Upper lobe of left lung (tissue), 6 donors: ENCODE measurements around the gene TBR1. TPM values are rescaled to one million over a fixed set of nuclear protein-coding genes. Genes with fewer than 3 reads are reported as not detected.

Experiments used
- ATAC-seq, 2 donors: fragments of 200-7000 bp; cut with Tn5 transposase; one replicate each; pipeline ENCODE4 v1.9.1; 2022; ENCODE audit warnings: mild to moderate bottlenecking in 2 of 2, moderate library complexity in 2 of 2; ENCODE audit not compliant: low FRiP score in 2 of 2
- DNase-seq, 2 donors: peaks; one replicate each; pipeline ENCODE4 v3.0.0-alpha.2; 2019 to 2020
- H3K27ac ChIP-seq, 4 donors: fragments of 200-600 bp; sonication (generic); one replicate each; pipeline ENCODE4 v1.5.1; 2016 to 2019
- H3K27me3 ChIP-seq, 4 donors: fragments of 200-600 bp; sonication (generic); one replicate each; pipeline ENCODE4 v1.5.1; 2017 to 2019
- H3K36me3 ChIP-seq, 4 donors: fragments of 200-600 bp; sonication (generic); one replicate each; pipeline ENCODE4 v1.5.1; 2016 to 2019
- H3K4me1 ChIP-seq, 4 donors: fragments of 200-600 bp; sonication (generic); one replicate each; pipeline ENCODE4 v1.5.1; 2018 to 2019
- H3K4me3 ChIP-seq, 4 donors: fragments of 200-600 bp; sonication (generic); one replicate each; pipeline ENCODE4 v1.5.1; 2017 to 2019; ENCODE audit warnings: mild to moderate bottlenecking in 2 of 4, moderate library complexity in 1 of 4
- H3K9me3 ChIP-seq, 4 donors: fragments of 200-600 bp; sonication (generic); one replicate each; pipeline ENCODE4 v1.5.1; 2018 to 2019
- EP300 ChIP-seq, 4 donors: sonication (generic); formaldehyde crosslinking; IDR thresholded peaks; one replicate each; pipeline ENCODE4 v1.5.1; 2017; ENCODE audit warnings: antibody characterized with exemption in 4 of 4, control low read depth in 2 of 4
- POLR2A ChIP-seq, 4 donors: fragments of 450-650 bp; IDR thresholded peaks; one replicate each; pipeline ENCODE4 v1.5.1; 2016 to 2017; ENCODE audit warnings: antibody characterized with exemption in 4 of 4, mild to moderate bottlenecking in 2 of 4
- POLR2AphosphoS5 ChIP-seq, 2 donors: sonication (generic); formaldehyde crosslinking; IDR thresholded peaks; one replicate each; pipeline ENCODE4 v1.5.1; 2017; ENCODE audit warnings: antibody characterized with exemption in 2 of 2
- WGBS, 2 donors: methylation state at CpG; one replicate each; pipeline ENCODE4 v1.1.5; 2017 to 2018; 5-methylcytosine and 5-hydroxymethylcytosine counted together
- total RNA-seq, 6 donors: library from RNA; depleted of rRNA in 4 of 6; stranded (reverse); fragments of >200 nt in 4 of 6; gene quantifications; one replicate each; pipeline versions ENCODE4 v1.1.0 to v1.2.1, GENCODE V29; 2016 to 2021
- TF ChIP-seq, protein P1 (sequence below), 6 experiments: fragments of 450-650 bp in 4 of 6; fragments of 200-600 bp in 2 of 6; sonication (generic) in 2 of 6; IDR thresholded peaks; one replicate each; pipeline ENCODE4 v1.5.1; 2016 to 2019; ENCODE audit warnings: antibody characterized with exemption in 6 of 6
- donor health status: DM: no; HTN: no; CAD: no; lungs with moderate emphysema.
- donor health status: DM: no; HTN: yes; CAD: no; lungs with severe emphysema.

Gene TBR1
- total RNA-seq, 6 donors from 2014 or later: not detected

GRCh38 chr2:161371869-161372268, 44.2 kb upstream of the TBR1 start:
- Histone ChIP-seq H3K27ac (no peak overlapping the region), H3K9me3 (no peaks in the 10 kb centered on the region), H3K4me3 (no peak overlapping the region), H3K27me3 (no peaks in the 10 kb centered on the region), H3K4me1 (no peaks in the 10 kb centered on the region), H3K36me3 (peaks cover 0 to 29% (median 0%) of the 10 kb centered on the region in 4 donors)
- ATAC-seq: no peak
- 35 to 44% methylated on average over 1 of the region's 1 CpG for WGBS, 2 donors
- no peak for DNase-seq
- TF ChIP-seq POLR2A (IDR thresholded peaks at IDR 0.05) (no peak), POLR2AphosphoS5 (IDR thresholded peaks at IDR 0.05) (no peak), EP300 (IDR thresholded peaks at IDR 0.05) (no peak)
- TF ChIP-seq, protein P1, sequence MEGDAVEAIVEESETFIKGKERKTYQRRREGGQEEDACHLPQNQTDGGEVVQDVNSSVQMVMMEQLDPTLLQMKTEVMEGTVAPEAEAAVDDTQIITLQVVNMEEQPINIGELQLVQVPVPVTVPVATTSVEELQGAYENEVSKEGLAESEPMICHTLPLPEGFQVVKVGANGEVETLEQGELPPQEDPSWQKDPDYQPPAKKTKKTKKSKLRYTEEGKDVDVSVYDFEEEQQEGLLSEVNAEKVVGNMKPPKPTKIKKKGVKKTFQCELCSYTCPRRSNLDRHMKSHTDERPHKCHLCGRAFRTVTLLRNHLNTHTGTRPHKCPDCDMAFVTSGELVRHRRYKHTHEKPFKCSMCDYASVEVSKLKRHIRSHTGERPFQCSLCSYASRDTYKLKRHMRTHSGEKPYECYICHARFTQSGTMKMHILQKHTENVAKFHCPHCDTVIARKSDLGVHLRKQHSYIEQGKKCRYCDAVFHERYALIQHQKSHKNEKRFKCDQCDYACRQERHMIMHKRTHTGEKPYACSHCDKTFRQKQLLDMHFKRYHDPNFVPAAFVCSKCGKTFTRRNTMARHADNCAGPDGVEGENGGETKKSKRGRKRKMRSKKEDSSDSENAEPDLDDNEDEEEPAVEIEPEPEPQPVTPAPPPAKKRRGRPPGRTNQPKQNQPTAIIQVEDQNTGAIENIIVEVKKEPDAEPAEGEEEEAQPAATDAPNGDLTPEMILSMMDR (IDR thresholded peaks at IDR 0.05): no peak

DNA sequence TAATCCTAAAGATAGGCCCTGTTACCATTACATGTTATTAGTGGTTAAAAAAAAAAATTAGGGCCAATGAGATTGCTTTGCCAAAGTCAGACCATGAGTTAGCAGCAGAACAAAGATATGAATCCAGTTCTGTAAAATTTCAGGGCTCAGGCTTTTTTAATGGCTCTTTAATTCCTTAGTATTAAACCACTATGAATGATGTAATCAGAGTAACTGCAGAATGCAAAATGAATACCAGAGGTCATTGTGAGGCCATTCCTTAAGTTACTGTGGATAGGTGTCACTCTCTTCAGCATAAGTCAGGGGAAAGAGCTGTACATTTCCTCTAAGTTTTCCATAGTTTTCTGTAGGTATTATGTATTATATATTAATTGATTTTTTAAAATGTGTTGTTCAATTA, 42.2 kb upstream of the TBR1 start:
- Histone ChIP-seq H3K4me3 (no peak overlapping the region), H3K27ac (no peak overlapping the region), H3K4me1 (no peaks in the 10 kb centered on the region), H3K9me3 (no peaks in the 10 kb centered on the region), H3K27me3 (no peaks in the 10 kb centered on the region), H3K36me3 (peaks cover 0 to 20% (median 0%) of the 10 kb centered on the region in 4 donors)
- TF ChIP-seq EP300 (IDR thresholded peaks at IDR 0.05) (no peak), POLR2AphosphoS5 (IDR thresholded peaks at IDR 0.05) (no peak), POLR2A (IDR thresholded peaks at IDR 0.05) (no peak)
- TF ChIP-seq, protein P1 (IDR thresholded peaks at IDR 0.05): no peak
- no peak for DNase-seq
- no peak for ATAC-seq

- 96 to 97% methylated on average over 1 of the region's 1 CpG for WGBS, 2 donors
- H3K4me3 ChIP-seq: no peak overlapping the region
- no peak for DNase-seq
Measured at GRCh38 chr2:161374446-161374845, 41.7 kb upstream of the TBR1 start.

GRCh38 chr2:161379740-161380139, 36.4 kb upstream of the TBR1 start:
- TF ChIP-seq POLR2A (IDR thresholded peaks at IDR 0.05) (no peak), POLR2AphosphoS5 (IDR thresholded peaks at IDR 0.05) (no peak), EP300 (IDR thresholded peaks at IDR 0.05) (no peak)
- TF ChIP-seq, protein P1 (IDR thresholded peaks at IDR 0.05): no peak
- no peak overlapping the region for H3K27ac ChIP-seq
- no peak for ATAC-seq
- no peak overlapping the region for H3K4me3 ChIP-seq
- no peaks in the 10 kb centered on the region for H3K9me3 ChIP-seq
- no peaks in the 10 kb centered on the region for H3K4me1 ChIP-seq
- 93 to 100% methylated on average over 2 of the region's 2 CpGs for WGBS, 2 donors
- H3K36me3 ChIP-seq: no peaks in the 10 kb centered on the region
- no peak for DNase-seq
- no peaks in the 10 kb centered on the region for H3K27me3 ChIP-seq

More at GRCh38 chr2:161374446-161374845, 41.7 kb upstream of the TBR1 start:
- no peak overlapping the region for H3K27ac ChIP-seq
- no peaks in the 10 kb centered on the region for H3K4me1 ChIP-seq
- H3K27me3 ChIP-seq: no peaks in the 10 kb centered on the region
- H3K36me3 ChIP-seq: peaks cover 0 to 20% (median 0%) of the 10 kb centered on the region in 4 donors
- TF ChIP-seq, protein P1 (IDR thresholded peaks at IDR 0.05): no peak
- TF ChIP-seq POLR2AphosphoS5 (IDR thresholded peaks at IDR 0.05): no peak
- TF ChIP-seq EP300 (IDR thresholded peaks at IDR 0.05): no peak
- no peak for TF ChIP-seq POLR2A (IDR thresholded peaks at IDR 0.05)
- no peaks in the 10 kb centered on the region for H3K9me3 ChIP-seq
- no peak for ATAC-seq

DNA sequence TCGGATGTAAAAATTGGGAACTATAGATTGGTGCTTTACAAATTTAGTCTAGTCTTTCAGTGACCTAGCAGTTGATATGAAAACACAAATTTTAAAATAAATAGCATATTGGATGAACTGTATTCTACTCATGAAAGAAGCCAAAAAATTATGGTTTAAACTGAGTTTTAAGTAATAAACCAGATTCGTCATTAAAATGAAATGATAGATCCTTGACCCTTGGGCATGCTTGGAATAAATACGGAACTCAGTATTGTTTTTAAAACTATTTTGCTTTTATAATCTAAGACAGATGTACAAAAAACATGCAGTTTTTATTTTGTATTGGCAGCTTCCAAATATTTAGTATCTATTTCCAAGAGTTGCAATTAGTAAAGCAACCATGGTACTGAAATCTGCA, 34.6 kb upstream of the TBR1 start:
- Histone ChIP-seq H3K4me1 (no peaks in the 10 kb centered on the region), H3K27ac (no peak overlapping the region), H3K27me3 (no peaks in the 10 kb centered on the region), H3K9me3 (no peaks in the 10 kb centered on the region), H3K4me3 (no peak overlapping the region), H3K36me3 (peaks cover 0 to 4% (median 0%) of the 10 kb centered on the region in 4 donors)
- DNase-seq (no peak), ATAC-seq (no peak)
- TF ChIP-seq, protein P1 (IDR thresholded peaks at IDR 0.05): no peak
- TF ChIP-seq EP300 (IDR thresholded peaks at IDR 0.05) (no peak), POLR2A (IDR thresholded peaks at IDR 0.05) (no peak), POLR2AphosphoS5 (IDR thresholded peaks at IDR 0.05) (no peak)
- 95 to 98% methylated on average over 3 of the region's 3 CpGs for WGBS, 2 donors
